Neural cell (in vitro differentiated cells): ENCODE data around the gene MAGT1. TPM values are rescaled to one million over a fixed set of nuclear protein-coding genes. Genes with fewer than 3 reads are reported as not detected.
A peak's percentile ranks its signal among the peaks of the same experiment; 100 is the strongest.

Source experiments
- H2AFZ ChIP-seq: fragments of 200-600, 300-800 bp; sonication (generic), shearing (Covaris generic); 2 replicates; pipeline ENCODE4 v1.6.0; 2014; ENCODE audit warnings: low read depth, mild to moderate bottlenecking, antibody characterized with exemption, low read length, moderate library complexity
- H3F3A ChIP-seq: fragments of 200-600 bp; shearing (Covaris generic); 2 replicates; pipeline ENCODE4 v1.6.1; 2016; ENCODE audit warnings: mild to moderate bottlenecking, moderate library complexity, mixed read lengths, antibody characterized with exemption, low read length; ENCODE audit not compliant: insufficient read depth, poor library complexity, severe bottlenecking
- H3K27ac ChIP-seq: fragments of 200-600, 300-800 bp; sonication (generic), shearing (Covaris generic); 2 replicates; pipeline ENCODE4 v1.5.1; 2014; ENCODE audit warnings: mild to moderate bottlenecking, low read length, moderate library complexity
- H3K27me3 ChIP-seq: fragments of 300-800, 200-600 bp; sonication (generic), shearing (Covaris generic); 2 replicates; pipeline ENCODE4 v1.6.0; 2014; ENCODE audit warnings: mild to moderate bottlenecking, low read depth, low read length, moderate library complexity; ENCODE audit not compliant: insufficient read depth
- H3K36me3 ChIP-seq: fragments of 300-800, 200-600 bp; sonication (generic), shearing (Covaris generic); 2 replicates; pipeline ENCODE4 v1.5.1; 2014; ENCODE audit warnings: mild to moderate bottlenecking, antibody characterized with exemption, low read length, moderate library complexity; ENCODE audit not compliant: insufficient read depth
- H3K4me2 ChIP-seq: fragments of 300-800, 200-600 bp; sonication (generic), shearing (Covaris generic); 2 replicates; pipeline ENCODE4 v1.6.0; 2014; ENCODE audit warnings: mild to moderate bottlenecking, low read length
- H3K4me3 ChIP-seq: fragments of 300-800, 200-600 bp; sonication (generic), shearing (Covaris generic); 2 replicates; pipeline ENCODE4 v1.5.1; 2014; ENCODE audit warnings: mild to moderate bottlenecking, low read length, moderate library complexity
- H3K79me2 ChIP-seq: fragments of 200-600 bp; shearing (Covaris generic); replicated peaks from 2 replicates; pipeline ENCODE4 v1.6.0; 2014; ENCODE audit warnings: mild to moderate bottlenecking, low read length, moderate library complexity; ENCODE audit not compliant: insufficient read depth
- H3K9ac ChIP-seq: fragments of 300-800, 200-600 bp; sonication (generic), shearing (Covaris generic); 2 replicates; pipeline ENCODE4 v1.6.1; 2016; ENCODE audit warnings: mild to moderate bottlenecking, low read length, mixed read lengths
- H3K9me2 ChIP-seq: fragments of 200-600 bp; shearing (Covaris generic); 2 replicates; pipeline ENCODE4 v1.6.1; 2016; ENCODE audit warnings: mild to moderate bottlenecking, low read length, mixed read lengths; ENCODE audit not compliant: insufficient read depth
- H3K9me3 ChIP-seq: fragments of 200-600, 300-800 bp; sonication (generic), shearing (Covaris generic); 2 replicates; pipeline ENCODE4 v1.6.1; 2016; ENCODE audit warnings: mild to moderate bottlenecking, mixed run types, low read length, moderate library complexity, mixed read lengths
- H4K20me1 ChIP-seq: fragments of 200-600 bp; shearing (Covaris generic); 2 replicates; pipeline ENCODE4 v1.6.1; 2016; ENCODE audit warnings: mild to moderate bottlenecking, mixed run types; ENCODE audit not compliant: insufficient read depth
- CTCF ChIP-seq: fragments of 450-650 bp; IDR thresholded peaks from 2 replicates; pipeline ENCODE4 v1.5.1; 2014; ENCODE audit warnings: antibody characterized with exemption, mild to moderate bottlenecking, moderate library complexity; ENCODE audit not compliant: poor library complexity, severe bottlenecking
- EP300 ChIP-seq: fragments of 450-650 bp; conservative IDR thresholded peaks from 2 replicates; pipeline ENCODE4 v1.6.1; 2014; ENCODE audit warnings: antibody characterized with exemption, mild to moderate bottlenecking, moderate library complexity; ENCODE audit not compliant: poor library complexity, severe bottlenecking
- EZH2 ChIP-seq: fragments of 200-600, 300-800 bp; shearing (Covaris generic), sonication (generic); IDR thresholded peaks from 2 replicates; pipeline ENCODE4 v1.6.1; 2014; ENCODE audit warnings: antibody characterized with exemption, low read length, borderline replicate concordance, mild to moderate bottlenecking; ENCODE audit not compliant: insufficient read depth, poor library complexity, severe bottlenecking
- MXI1 ChIP-seq: fragments of 450-650 bp; conservative IDR thresholded peaks from 2 replicates; pipeline ENCODE4 v1.6.1; 2014; ENCODE audit warnings: antibody characterized with exemption, mild to moderate bottlenecking; ENCODE audit not compliant: poor library complexity, severe bottlenecking
- POLR2AphosphoS5 ChIP-seq: IDR thresholded peaks from 2 replicates; pipeline ENCODE4 v1.6.1; 2012
- RAD21 ChIP-seq: fragments of 450-650 bp; conservative IDR thresholded peaks from 2 replicates; pipeline ENCODE4 v1.6.1; 2014; ENCODE audit warnings: antibody characterized with exemption, mild to moderate bottlenecking, moderate library complexity
- REST ChIP-seq: IDR thresholded peaks from 2 replicates; pipeline ENCODE4 v1.6.1; 2012; ENCODE audit warnings: borderline replicate concordance
- SMC3 ChIP-seq: fragments of 450-650 bp; conservative IDR thresholded peaks from 2 replicates; pipeline ENCODE4 v1.6.1; 2014; ENCODE audit warnings: antibody characterized with exemption, mild to moderate bottlenecking, moderate library complexity; ENCODE audit not compliant: poor library complexity
- TAF1 ChIP-seq: IDR thresholded peaks from 2 replicates; pipeline ENCODE4 v1.6.1; 2012; ENCODE audit warnings: low read depth
- polyA plus RNA-seq: library from polyadenylated mRNA; depleted of rRNA; stranded (reverse); fragments of >200 nt; gene quantifications from 2 replicates; pipeline ENCODE4 v1.2.3, GENCODE V29; 2014

Gene MAGT1
- polyA plus RNA-seq, 1 donor from 2014 or later, result 3.6 TPM

GRCh38 chrX:77785486-77786364 lies 109.5 kb downstream of the MAGT1 start, which contains the start of gene ATRX:
TSS of gene ATRX (minus strand) at chrX:77786216. CDS start at chrX:77786001, 215 bp downstream.
- Histone ChIP-seq H3K9me2 (no peaks in the 10 kb centered on the region), H3K9me3 (no peaks in the 10 kb centered on the region), H4K20me1 (no peaks in the 10 kb centered on the region), H3K27ac (peak within 1 kb of the TSS; percentile 98), H3K4me2 (no peak within 1 kb of the TSS), H3K36me3 (no peaks in the 10 kb centered on the region), H3K27me3 (no peaks in the 10 kb centered on the region), H3K79me2 (peaks cover 44% of the 10 kb centered on the region), H3K9ac (peak within 1 kb of the TSS; percentile 98), H3K4me3 (peak within 1 kb of the TSS; percentile 79), H3F3A (no peaks in the 10 kb centered on the region), H2AFZ (peak within 1 kb of the TSS; percentile 40)
- TF ChIP-seq TAF1, result peak; percentile 85
- TF ChIP-seq EP300, result peak; percentile 46
- TF ChIP-seq SMC3, result no peak
- TF ChIP-seq RAD21, result no peak
- TF ChIP-seq CTCF, result no peak
- TF ChIP-seq REST, result peak; percentile 93
- no peak for TF ChIP-seq EZH2
- TF ChIP-seq POLR2AphosphoS5, result peak; percentile 87
- peak; percentile 40 for TF ChIP-seq MXI1

GRCh38 chrX:77779695-77780094 lies 115.5 kb downstream of the MAGT1 start:
- Histone ChIP-seq H3K27me3 (no peaks in the 10 kb centered on the region), H4K20me1 (no peaks in the 10 kb centered on the region), H3K36me3 (no peaks in the 10 kb centered on the region), H3K9me3 (no peaks in the 10 kb centered on the region), H3K27ac (no peak overlapping the region), H3K9me2 (no peaks in the 10 kb centered on the region), H3K79me2 (peaks cover 76% of the 10 kb centered on the region), H3K4me2 (no peak overlapping the region), H3K4me3 (no peak overlapping the region), H3F3A (no peaks in the 10 kb centered on the region), H3K9ac (no peak overlapping the region), H2AFZ (no peak overlapping the region)
- TF ChIP-seq TAF1, result no peak
